ENCODE data around the gene AZIN2.
"Not testable (repeated sequence)": the region's sequence is repeated elsewhere in the genome, so short reads cannot be mapped to it uniquely, and the experiment has no call there.

Gene AZIN2

DNA sequence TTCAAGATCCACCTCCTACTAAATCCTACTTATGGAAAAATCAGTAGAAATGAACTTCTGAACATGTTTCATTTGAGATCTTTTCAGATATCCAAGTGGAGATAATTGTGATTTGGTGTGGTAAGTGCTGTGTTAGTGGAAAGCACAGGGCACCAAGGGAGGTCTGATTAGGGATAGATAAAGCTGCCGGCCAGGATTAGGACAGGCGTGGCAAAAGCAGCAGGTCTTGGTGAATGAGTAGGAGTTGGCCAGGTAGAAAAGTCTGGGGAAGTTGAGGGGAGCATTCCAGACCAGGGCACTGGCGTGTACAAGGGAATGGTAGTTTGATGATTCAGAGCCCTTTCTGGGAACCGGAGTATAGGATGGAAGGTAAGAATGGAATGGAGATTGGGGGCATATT lies 47.8 kb downstream of the AZIN2 start:
- DNase-seq (ENCODE audit: low read depth), result no peak
- no peak overlapping the region for H3K4me3 ChIP-seq (ENCODE audit: low read depth, low read length)
- TF ChIP-seq, protein P1, sequence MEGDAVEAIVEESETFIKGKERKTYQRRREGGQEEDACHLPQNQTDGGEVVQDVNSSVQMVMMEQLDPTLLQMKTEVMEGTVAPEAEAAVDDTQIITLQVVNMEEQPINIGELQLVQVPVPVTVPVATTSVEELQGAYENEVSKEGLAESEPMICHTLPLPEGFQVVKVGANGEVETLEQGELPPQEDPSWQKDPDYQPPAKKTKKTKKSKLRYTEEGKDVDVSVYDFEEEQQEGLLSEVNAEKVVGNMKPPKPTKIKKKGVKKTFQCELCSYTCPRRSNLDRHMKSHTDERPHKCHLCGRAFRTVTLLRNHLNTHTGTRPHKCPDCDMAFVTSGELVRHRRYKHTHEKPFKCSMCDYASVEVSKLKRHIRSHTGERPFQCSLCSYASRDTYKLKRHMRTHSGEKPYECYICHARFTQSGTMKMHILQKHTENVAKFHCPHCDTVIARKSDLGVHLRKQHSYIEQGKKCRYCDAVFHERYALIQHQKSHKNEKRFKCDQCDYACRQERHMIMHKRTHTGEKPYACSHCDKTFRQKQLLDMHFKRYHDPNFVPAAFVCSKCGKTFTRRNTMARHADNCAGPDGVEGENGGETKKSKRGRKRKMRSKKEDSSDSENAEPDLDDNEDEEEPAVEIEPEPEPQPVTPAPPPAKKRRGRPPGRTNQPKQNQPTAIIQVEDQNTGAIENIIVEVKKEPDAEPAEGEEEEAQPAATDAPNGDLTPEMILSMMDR (conservative IDR thresholded peaks at IDR 0.05; ENCODE audit: low read depth, low read length), result no peak

DNA sequence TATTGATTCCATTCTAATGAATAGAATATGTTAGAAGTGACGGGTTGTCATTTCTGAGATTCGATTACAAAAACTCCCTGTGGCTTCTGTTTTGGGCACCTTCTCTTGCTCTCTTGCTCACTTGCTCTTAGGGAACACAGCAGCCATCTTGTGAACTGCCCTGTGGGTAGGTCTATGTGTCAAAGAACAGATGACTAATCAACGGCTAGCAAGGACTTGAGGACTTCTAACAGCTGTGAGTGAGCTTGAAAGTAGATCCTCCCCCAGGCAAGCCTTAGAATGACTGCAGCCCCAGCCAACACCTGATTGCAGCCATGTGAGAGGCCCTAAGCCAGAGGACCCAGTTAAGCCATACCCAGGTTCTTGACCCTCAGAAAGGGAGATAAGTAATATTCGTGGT lies 49.3 kb downstream of the AZIN2 start:
- DNase-seq (ENCODE audit: low read depth), result peak; percentile 67
- no peak overlapping the region for H3K4me3 ChIP-seq (ENCODE audit: low read depth, low read length)

DNA sequence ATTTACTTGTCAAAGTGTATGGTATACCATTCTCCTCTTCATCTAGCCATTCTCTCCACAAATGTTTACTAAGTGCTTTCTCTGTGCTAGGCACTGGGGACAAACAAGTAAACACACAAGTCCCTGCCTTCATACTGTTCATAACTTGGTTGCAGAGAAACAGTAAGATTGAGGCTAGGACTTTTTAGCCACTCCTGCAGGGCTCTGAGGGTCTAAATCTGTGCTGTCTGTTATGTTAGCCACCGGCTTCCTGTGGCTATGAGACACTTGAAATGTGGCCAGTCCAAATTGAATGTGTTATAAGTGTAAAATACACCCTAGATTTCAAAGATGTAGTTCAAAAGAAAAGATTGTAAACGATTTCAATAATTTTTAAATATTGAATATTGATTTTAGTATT lies 50.2 kb downstream of the AZIN2 start:
- TF ChIP-seq, protein P1 (conservative IDR thresholded peaks at IDR 0.05; ENCODE audit: low read depth, low read length), result no peak
- DNase-seq (ENCODE audit: low read depth), result no peak
- no peak overlapping the region for H3K4me3 ChIP-seq (ENCODE audit: low read depth, low read length)

More for the DNA sequence above, 49.3 kb downstream of the AZIN2 start:
- TF ChIP-seq, protein P1 (conservative IDR thresholded peaks at IDR 0.05; ENCODE audit: low read depth, low read length), result no peak

DNA sequence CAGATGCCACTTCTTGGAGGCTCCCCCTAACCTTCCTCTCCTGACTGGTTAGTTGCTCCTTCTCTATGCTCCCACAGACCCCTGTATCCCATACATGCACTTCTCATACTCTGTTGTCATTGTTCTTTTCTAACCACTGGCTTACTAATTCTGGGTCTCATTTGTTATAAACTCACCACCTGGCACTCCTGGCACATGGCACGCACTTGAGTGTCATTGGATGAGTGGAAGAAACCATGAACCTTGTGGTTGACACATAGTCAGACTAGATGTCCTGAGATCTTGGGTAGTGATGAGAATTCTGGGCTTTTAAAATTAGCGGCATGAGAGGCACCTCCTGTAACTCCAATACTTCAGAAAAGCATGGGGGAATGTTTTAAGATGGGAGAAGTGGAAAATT lies 51.6 kb downstream of the AZIN2 start:
- H3K4me3 ChIP-seq (ENCODE audit: low read depth, low read length), result no peak overlapping the region
- DNase-seq (ENCODE audit: low read depth), result no peak
- TF ChIP-seq, protein P1 (conservative IDR thresholded peaks at IDR 0.05; ENCODE audit: low read depth, low read length), result no peak

DNA sequence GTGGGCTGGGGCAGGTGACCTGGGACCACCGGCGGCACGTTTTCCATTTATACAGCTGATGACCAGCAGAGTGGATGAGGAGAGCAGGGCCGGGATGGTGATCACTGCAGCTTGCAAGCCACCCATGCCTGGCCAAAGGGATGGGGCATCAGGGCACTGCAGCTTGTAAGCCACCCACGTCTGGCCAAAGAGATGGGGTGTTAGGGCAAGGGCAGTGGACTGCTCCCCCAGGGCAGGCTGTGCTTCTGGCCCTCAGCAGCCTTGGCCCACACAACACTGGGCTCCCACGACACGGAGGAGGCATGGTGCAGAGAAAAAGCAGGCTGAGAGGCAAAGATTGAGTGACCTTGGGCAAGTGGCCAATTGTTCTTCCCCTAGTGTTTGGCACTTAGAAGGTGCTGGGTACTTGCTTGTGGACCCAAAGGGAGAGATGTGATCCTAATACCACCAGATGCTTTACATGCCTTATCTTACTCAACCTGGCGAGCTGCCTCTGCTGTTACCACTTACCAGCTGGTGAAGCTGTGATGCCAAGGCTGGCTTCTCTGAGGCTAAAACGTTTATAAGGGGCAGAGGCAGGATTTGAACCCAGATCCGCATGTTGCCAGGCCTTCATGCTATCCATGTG lies 52.6 kb downstream of the AZIN2 start:
- TF ChIP-seq, protein P1 (conservative IDR thresholded peaks at IDR 0.05; ENCODE audit: low read depth, low read length), result no peak
- no peak for DNase-seq (ENCODE audit: low read depth)
- no peak overlapping the region for H3K4me3 ChIP-seq (ENCODE audit: low read depth, low read length)

DNA sequence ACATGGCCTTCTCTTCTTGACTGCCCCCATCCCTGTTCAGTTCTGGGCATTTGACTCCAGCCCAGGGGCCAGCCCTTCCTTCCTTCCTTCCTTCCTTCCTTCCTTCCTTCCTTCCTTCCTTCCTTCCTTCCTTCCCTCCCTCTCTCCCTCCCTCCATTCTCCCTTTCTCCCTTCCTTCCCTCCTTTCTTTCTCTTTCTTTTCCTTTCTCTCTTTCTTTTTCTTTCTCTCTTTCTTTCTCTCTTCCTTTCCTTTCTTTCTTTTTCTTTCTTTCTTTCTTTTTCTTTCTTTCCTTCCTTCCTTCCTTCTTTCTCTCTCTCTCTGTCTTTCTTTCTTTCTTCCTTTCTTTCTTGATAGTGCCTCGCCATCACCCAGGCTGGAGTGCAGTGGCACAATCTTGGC lies 55.1 kb downstream of the AZIN2 start:
- H3K4me3 ChIP-seq (ENCODE audit: low read depth, low read length); DNase-seq (ENCODE audit: low read depth): not testable (repeated sequence)

DNA sequence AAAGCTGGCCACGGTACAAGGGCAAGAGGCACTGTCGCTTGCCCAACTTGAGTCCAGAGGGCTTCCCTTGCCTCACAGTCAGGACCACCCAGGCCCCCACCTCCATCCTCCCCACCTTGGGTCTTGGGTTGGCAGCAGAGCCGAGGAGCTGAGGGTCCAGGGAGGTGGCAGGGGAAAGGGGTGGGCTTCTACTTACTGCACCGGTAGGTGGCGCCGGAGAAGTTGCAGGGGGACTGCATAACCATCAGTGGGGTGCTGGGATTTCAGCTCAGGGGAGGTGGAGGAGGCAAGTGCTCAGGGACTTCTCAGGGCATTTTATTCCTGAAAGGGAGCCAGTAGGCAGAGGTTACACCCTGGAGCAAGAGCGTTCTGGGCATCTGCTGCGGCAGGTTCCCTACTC lies 56.8 kb downstream of the AZIN2 start:
- no peak overlapping the region for H3K4me3 ChIP-seq (ENCODE audit: low read depth, low read length)
- TF ChIP-seq, protein P1 (conservative IDR thresholded peaks at IDR 0.05; ENCODE audit: low read depth, low read length), result peak; percentile 81
- DNase-seq (ENCODE audit: low read depth), result peak; percentile 67
